Epithelial cell of proximal tubule (primary cell): ENCODE data around the gene SPSB2. TPM values are rescaled to one million over a fixed set of nuclear protein-coding genes. Genes with fewer than 3 reads are reported as not detected.
A peak's percentile ranks its signal among the peaks of the same experiment; 100 is the strongest.

ENCODE experiments used
- DNase-seq: peaks from one replicate; pipeline ENCODE4 v3.0.0-alpha.2; 2011; ENCODE audit warnings: low read depth
- H3K4me3 ChIP-seq: 2 replicates; pipeline ENCODE4 v1.5.1; 2011; ENCODE audit warnings: low read depth, mild to moderate bottlenecking, low read length
- CTCF ChIP-seq: conservative IDR thresholded peaks from 2 replicates; pipeline ENCODE4 v1.5.1; 2012; ENCODE audit warnings: low read depth, mild to moderate bottlenecking, low read length
- total RNA-seq: library from RNA; depleted of rRNA; stranded (reverse); fragments of >200 nt; gene quantifications from 2 replicates; pipeline ENCODE4 v1.2.3, GENCODE V29; 2015

The SPSB2 gene
- total RNA-seq, 1 donor from 2014 or later = 17.2 TPM

- DNase-seq = peak; percentile 93
- no peak for TF ChIP-seq CTCF
- H3K4me3 ChIP-seq = peak within 1 kb of the TSS; percentile 97
These were observed 21.0 kb downstream of the SPSB2 start, which contains the start of gene USP5 for GRCh38 chr12:6851921-6852650. TSS of gene USP5 (plus strand) at chr12:6852150. CDS start at chr12:6852180, 30 bp downstream.

- peak; percentile 94 for DNase-seq
- TF ChIP-seq CTCF = no peak
- H3K4me3 ChIP-seq = peak within 1 kb of the TSS; percentile 97
These were observed 21.8 kb downstream of the SPSB2 start, which contains the start of gene CDCA3 for GRCh38 chr12:6851153-6851920. TSS of gene CDCA3 (minus strand) at chr12:6851286. CDS start at chr12:6850952, 334 bp downstream.

GRCh38 chr12:6850796-6851152 is 22.3 kb downstream of the SPSB2 start:
- DNase-seq = no peak
- TF ChIP-seq CTCF = no peak
- H3K4me3 ChIP-seq = peak overlapping the region; percentile 97

GRCh38 chr12:6849976-6850560 is 23.0 kb downstream of the SPSB2 start:
- H3K4me3 ChIP-seq = peak overlapping the region; percentile 97
- no peak for TF ChIP-seq CTCF
- DNase-seq = no peak

GRCh38 chr12:6849427-6849826 is 23.7 kb downstream of the SPSB2 start:
- no peak overlapping the region for H3K4me3 ChIP-seq
- DNase-seq = no peak
- no peak for TF ChIP-seq CTCF

GRCh38 chr12:6847676-6848075 is 25.4 kb downstream of the SPSB2 start:
- no peak overlapping the region for H3K4me3 ChIP-seq
- no peak for DNase-seq
- no peak for TF ChIP-seq CTCF
